ENCODE measurements around the gene RCCD1. TPM values are rescaled to one million over a fixed set of nuclear protein-coding genes. Genes with fewer than 3 reads are reported as not detected.

Gene RCCD1, protein sequence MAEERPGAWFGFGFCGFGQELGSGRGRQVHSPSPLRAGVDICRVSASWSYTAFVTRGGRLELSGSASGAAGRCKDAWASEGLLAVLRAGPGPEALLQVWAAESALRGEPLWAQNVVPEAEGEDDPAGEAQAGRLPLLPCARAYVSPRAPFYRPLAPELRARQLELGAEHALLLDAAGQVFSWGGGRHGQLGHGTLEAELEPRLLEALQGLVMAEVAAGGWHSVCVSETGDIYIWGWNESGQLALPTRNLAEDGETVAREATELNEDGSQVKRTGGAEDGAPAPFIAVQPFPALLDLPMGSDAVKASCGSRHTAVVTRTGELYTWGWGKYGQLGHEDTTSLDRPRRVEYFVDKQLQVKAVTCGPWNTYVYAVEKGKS
- 6.5 and 7.4 TPM in 2 replicates for total RNA-seq (ENCODE audit: low replicate concordance)

GRCh38 chr15:90954712-90955623 lies at the start of gene RCCD1:
Gene RCCD1 (plus strand): TSS chr15:90954884. CDS start chr15:90956735, 1,851 bp downstream.

DNA sequence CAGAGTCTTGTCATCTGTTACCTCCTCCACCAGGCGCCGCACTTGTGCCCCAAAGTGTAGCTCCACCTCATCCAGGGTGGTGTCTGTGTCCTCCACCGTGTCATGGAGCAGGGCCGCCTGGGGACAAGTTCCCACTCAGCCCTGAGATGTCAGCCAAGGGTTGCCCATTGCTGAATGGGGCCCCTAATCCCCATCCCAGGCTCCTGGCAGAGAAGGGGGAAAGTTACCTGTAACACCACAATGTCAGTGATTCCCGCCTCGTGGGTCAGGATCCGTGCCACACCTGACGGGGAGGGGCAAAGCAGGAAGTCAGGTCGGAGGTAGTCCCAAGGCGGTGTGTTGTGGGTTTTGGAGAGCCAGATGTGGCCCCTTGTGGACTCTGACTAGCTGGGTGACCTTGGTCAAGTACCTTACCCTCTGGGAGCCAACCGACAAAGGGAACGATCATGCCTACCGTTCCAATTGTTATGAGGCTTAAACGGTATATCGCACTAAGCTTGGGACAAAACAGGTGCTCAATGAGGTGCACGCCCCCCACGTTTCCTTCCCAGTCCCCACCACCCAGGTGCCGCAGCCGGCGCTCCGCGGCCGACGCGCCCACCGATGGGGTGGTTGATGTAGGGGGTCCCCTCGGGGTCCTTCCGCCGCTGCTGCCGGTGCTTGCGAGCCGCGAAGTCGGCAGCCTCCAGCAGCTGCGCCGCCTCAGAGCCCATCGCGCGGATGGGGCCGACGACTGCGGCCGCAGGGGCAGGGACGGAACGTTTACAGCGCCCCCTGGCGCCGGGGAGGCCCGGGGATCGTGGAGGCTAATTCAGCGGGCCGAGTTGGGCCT lies 22.6 kb upstream of the RCCD1 start, which contains the start of gene HDDC3:
Gene HDDC3, minus strand, starts transcription at position 722 of the 832 bp plus-strand sequence. Its CDS starts 9 bp downstream, at position 713.

DNA sequence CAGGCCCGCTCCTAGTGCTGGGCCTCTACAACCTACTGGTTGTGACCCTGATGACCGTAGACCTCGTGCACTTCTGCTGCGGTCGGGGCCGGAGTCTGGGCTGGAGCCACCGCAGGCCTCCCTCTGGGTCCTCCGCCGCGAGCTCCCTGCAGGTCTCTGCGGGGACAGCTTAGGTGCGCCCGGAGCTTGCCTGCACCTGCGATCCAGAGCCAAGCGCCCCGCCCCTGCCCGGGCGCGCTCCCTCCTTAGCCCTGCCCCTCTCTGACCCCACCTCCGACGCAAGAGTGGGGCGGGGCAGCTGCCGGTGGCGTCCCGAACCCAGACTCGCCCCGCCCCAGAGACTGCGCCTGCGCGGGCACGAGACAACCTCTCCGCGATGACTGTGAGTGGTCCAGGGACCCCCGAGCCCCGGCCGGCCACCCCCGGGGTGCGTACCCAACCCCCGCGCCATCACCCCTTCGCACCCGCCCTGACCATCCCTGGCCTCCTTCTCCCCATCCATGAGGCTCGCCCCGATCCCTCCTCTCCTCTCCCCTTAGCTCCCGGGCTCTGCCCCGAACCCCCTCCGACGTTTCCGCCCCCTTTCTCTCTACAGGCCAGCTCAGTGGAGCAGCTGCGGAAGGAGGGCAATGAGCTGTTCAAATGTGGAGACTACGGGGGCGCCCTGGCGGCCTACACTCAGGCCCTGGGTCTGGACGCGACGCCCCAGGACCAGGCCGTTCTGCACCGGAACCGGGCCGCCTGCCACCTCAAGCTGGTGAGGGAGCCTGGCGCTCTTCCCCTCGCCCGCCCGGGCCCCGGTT lies 19.5 kb upstream of the RCCD1 start, which contains the start of gene UNC45A:
Gene UNC45A, plus strand, starts transcription at position 337 of the 803 bp plus-strand sequence. Its CDS starts 40 bp downstream, at position 377.

DNA sequence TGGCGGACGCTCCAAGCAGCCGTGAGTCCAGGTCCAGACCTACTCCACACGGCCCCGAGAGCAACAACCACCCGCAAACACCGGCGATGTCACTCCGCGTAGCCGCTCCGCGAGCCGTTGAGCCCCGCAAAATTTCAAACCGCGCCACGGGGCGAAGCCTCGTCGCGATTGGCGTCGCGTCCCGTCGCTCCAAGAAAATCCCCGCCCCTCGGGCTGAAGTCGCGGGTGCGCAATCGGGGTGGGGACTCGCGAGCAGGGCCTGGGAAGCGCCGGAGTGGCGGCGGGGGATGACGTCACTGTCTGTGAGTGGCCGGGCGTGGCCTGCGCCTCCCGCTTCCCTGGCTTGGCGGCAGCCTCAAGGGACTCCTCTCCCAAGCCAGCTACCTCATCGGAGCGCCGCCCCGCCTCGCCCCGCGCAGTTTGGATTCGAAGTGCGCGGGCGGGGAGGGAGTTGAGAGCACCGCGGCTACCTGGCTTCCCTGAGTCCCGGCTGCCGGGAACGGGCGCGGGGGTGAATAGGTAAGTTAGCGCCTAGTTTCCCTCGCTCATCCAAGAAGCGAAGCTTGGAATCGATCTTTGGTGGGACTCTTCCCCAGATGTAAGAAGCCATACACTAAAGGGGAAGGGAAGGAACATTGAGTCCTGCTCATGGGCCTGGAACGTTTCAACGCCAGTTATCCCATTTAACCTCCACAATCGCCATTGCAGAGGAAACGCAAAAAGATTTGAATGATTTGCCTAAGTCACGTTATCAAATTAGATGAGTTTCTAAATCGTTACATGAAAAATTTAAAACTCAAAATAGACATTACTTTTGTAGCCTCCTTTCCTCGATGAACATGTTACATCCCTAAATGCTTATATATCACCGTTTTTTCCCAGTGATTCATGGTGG lies 40.0 kb downstream of the RCCD1 start, which contains the start of gene PRC1:
Gene PRC1, minus strand, starts transcription at position 119 of the 895 bp plus-strand sequence. Its CDS starts 118 bp downstream, at position 1.

Other genes starting within 250 kb of the RCCD1 start
- 0.59 and 3.0 TPM in 2 replicates for gene BLM, start 237.5 kb upstream of the RCCD1 start, total RNA-seq (ENCODE audit: low replicate concordance)
- gene FURIN, start 86.3 kb upstream of the RCCD1 start, total RNA-seq (ENCODE audit: low replicate concordance) = 31.1 and 176 TPM in 2 replicates
- 26.2 and 43.3 TPM in 2 replicates for gene FES, start 70.4 kb upstream of the RCCD1 start, total RNA-seq (ENCODE audit: low replicate concordance)
- gene MAN2A2, start 51.6 kb upstream of the RCCD1 start, total RNA-seq (ENCODE audit: low replicate concordance) = 17.4 and 33.0 TPM in 2 replicates
- gene HDDC3, start 22.3 kb upstream of the RCCD1 start, total RNA-seq (ENCODE audit: low replicate concordance) = 8.2 and 15.3 TPM in 2 replicates
- 96.9 and 159 TPM in 2 replicates for gene UNC45A, start 19.6 kb upstream of the RCCD1 start, total RNA-seq (ENCODE audit: low replicate concordance)
- 6.2 and 52.8 TPM in 2 replicates for gene PRC1, start 39.7 kb downstream of the RCCD1 start, total RNA-seq (ENCODE audit: low replicate concordance)
- gene VPS33B, start 67.7 kb downstream of the RCCD1 start, total RNA-seq (ENCODE audit: low replicate concordance) = 6.3 and 11.7 TPM in 2 replicates
- 0.12 TPM in 1 of 2 replicates, not detected in the other for gene SV2B, start 145.4 kb downstream of the RCCD1 start, total RNA-seq (ENCODE audit: low replicate concordance)

Measured in smooth muscle cell of the coronary artery (primary cell).